Measurements from ENCODE around the gene IKBKE. TPM values are rescaled to one million over a fixed set of nuclear protein-coding genes. Genes with fewer than 3 reads are reported as not detected.

The IKBKE gene
- total RNA-seq, 1 donor from 2014 or later, result 6.5 TPM

DNA sequence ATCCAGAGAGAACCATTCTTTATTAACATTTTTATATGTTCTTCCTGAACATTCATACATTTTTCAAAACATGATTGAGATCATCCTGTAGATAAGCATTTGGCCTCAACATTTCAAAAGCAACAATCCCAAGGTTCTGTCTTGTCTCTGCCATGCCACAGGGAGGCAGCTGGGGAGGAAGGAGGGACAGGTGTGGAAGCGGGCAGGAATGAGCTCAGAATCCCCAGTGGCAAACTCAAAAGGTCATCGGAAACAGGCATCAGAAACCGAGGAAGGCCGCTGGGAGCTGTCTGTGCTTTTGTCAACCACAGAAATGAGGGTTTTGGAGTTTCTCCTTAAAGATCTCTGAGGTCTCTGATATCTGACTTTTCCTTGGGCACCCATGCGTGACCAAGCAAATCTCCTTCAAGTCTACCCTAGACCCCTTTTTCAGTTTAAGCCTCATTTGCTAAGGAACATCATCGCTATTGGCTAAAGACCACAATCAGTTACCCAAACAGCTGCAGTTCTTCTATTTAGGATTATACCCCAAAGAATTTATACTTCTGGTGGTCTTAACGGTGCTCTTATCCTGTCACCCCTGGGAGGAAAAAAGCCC is 71.1 kb downstream of the IKBKE start:
- no peak for DNase-seq

DNA sequence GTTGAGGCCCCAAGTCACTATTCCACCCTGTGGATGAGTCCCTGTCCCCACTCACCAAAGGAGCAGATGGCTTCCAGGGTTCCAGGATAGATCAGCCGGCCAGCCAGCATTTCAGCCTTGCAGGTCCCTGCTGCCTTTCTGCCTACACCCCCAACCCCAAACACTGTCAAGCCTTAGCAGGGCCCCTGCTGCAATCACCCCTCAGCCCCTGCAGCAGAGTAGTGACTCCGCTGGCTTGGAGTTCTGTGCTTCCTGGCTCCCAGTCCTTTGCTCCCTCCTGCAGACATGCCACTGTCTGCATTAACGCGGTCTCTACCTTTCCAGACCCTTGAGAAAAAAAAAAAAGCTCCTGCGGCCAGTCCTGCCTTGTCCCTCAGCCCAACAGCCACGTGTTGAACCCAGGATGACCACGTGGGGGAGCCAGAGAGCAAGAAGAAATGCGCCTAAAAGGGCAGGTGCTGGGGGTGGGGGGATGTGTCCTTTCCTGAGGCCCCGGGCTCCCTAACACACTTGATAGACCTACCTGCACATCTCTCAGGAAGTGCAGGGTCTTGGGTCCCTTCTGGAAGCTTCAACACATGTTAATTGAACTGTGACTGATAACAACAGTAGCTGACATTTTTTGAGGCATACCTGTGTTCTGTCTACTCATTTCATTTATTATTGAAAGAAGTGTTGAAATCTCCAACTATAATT is 74.4 kb downstream of the IKBKE start:
- DNase-seq, result no peak

DNA sequence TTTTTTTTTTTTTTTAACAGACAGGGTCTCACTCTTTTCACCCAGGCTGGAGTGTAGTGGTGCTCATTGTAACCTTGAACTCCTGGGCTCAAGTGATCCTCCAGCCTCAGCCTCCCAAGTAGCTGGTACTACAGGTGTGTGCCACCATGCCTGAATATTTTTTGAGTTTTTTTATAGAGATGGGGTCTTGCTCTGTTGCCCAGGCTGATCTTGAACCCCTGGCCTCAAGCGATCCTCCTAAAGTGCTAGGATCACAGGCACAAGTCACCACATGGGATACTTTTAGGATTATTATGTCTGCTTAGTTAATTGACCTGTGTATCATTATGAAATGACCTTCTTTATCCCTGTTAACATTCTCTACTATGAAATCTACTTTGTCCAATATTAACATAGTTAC is 75.1 kb downstream of the IKBKE start:
- no peak for DNase-seq

Small RNA genes within 50 kb of the gene (small RNA-seq; reads per million reads assigned to genes)
- 0.07 reads per million for gene MIR6769B (ENCODE audit: low replicate concordance)

Other genes starting within 250 kb of the IKBKE start
- gene RASSF5, start 37.1 kb downstream of the IKBKE start, total RNA-seq, result 9.3 TPM
- 36.6 TPM for gene EIF2D, start 142.0 kb downstream of the IKBKE start, total RNA-seq
- gene DYRK3, start 165.1 kb downstream of the IKBKE start, total RNA-seq, result 8.2 TPM
- gene MAPKAPK2, start 214.4 kb downstream of the IKBKE start, total RNA-seq, result 33.5 TPM